HG02610 (cell line): ENCODE data around the gene CAMKMT.

ENCODE experiments used
- ATAC-seq: cut with Tn5 transposase; IDR thresholded peaks from one replicate; pipeline ENCODE4 v1.9.1; 2021; ENCODE audit warnings: mild to moderate bottlenecking, moderate library complexity; ENCODE audit not compliant: unreplicated experiment

CAMKMT gene

DNA sequence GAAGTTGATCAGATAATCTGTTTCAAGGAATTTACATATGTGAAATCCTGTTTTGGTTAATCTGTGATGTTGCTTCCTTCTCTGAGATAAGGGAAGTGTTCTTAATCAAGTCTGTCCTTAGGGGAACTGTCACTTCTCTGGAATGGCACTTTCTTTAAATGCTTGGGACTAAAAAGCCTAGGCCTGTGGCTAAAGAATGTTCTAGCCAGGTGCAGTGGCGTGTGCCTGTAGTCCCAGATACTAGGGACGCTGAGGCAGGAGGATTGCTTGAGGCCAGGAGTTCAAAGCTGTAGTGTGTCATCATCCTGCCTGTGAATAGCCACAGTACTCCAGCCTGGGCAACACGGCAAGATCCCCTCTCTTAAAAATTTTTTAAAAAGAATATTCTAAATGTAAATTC lies 362.2 kb downstream of the CAMKMT start:
- no peak for ATAC-seq

DNA sequence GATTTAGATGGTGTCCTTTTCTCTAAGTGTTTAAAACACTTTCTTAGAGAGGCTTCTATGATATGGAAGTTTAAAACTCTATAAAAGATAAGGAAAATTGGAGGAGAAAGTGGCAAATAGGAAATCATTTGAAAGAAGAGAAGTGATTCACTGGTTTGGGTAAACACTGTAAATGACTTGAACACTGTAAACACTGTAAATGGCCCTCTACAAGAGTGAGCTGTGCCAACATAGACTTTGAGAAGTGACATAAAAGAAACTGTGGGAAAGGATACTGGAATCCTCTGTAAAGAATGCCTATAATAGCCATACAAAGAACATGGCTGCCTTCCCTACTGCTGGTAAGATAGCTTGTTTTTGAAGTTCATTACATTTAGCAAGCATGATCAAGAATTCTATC lies 368.8 kb downstream of the CAMKMT start:
- ATAC-seq, result no peak

DNA sequence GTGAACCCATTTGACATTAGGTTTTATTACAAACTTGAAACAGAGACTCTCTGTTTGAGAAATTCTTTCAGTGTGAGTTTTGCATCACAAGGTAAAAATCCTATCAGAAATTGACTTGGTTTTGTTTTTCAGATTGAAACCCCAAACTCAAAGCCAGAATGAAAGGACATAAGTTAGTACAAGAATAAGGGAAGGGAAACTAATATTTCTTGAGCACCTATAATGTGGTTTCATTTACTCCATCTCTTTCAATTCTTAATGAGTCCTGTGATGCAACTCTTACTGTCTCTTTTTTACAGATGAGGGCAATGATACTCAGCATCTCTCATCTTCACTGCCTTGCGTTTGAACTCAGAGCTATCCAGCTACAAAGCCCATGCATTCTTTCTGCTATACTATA lies 369.8 kb downstream of the CAMKMT start:
- ATAC-seq, result peak; percentile 99

DNA sequence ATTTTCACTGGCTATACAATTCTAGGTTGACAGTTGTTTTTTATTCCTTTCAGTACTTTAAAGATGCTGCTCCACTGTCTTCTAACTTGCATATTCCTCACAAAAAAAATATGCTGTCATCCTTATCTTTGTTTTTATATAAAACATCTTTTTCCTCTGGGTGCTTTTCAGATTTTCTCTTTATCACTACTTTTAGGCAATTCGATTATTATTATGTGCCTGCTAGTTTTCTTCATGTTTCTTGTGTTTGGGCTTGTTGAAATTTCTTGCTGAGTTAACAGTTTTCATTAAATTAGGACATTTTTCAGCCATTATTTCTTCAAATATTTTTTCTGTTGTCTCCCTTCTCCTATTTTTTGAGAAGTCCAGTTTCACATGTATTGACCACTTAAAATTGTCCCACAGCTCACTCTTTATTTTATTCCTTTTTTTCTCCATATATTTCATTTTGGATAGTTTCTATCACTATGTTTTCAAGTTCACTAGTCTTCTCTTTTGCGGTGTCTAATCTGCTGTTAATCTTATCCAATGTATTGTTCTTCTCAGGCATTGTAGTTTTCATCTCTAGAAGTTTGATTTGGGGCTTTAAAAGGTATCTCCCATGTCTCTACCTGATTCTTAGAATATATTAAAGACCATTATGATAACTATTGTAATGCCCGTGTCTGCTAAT lies 374.7 kb downstream of the CAMKMT start:
- ATAC-seq, result no peak

DNA sequence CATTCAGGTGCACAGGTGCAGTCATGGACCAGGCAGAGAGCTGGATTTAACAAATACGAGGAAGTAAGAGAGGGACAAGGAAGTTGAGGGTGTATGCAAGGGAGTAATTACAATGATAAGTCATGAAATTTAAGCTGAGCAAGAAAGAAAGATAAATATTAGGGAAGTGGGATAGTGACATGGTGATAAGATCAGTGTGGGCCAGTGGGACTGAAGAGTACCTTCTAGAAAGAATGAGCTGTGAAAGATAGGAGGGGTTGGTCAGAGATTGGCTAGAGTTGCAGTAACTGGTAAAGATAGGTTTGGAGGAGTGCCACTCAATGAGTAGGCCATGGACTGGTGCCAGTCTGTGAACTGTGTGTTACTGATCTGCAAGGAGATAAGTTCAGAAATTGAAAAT lies 378.9 kb downstream of the CAMKMT start:
- no peak for ATAC-seq

DNA sequence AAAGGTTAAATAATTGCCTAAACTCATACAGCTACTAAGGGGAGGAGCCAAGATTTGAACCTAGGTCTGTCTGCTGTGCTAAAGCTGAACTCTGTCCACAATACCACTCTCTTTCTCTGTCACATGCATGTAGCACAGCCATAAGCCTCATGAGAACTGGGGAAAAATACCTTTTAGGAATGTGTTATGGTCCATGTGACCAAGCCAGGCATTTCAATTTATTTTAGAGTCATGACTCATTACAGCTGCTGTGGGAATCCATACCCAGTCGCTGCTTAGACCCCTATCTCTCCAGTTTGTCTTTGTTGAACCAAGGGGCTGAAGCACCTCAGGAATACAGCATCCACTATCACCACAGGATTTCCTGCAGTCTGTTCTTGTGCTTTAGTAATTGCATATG lies 379.8 kb downstream of the CAMKMT start:
- ATAC-seq, result no peak

DNA sequence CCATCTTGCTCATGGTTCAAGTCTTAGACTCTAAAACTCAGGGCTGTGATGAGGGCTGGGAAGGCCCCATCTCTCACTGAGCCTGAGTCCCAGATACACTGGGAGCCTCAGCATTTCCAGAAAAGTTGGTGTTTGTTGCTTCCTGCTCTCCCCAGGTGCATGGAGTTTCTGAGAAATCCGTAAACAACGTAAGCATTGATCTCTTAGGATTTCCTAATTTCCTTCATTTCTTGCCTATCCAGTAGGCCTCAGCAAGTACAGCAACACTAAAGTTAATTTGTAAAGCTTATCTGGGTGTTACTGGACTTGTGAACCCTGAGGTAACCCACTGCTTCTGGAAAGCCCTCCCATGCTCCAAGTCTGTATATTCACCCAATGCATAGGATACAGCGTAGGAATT lies 380.3 kb downstream of the CAMKMT start:
- ATAC-seq, result no peak

DNA sequence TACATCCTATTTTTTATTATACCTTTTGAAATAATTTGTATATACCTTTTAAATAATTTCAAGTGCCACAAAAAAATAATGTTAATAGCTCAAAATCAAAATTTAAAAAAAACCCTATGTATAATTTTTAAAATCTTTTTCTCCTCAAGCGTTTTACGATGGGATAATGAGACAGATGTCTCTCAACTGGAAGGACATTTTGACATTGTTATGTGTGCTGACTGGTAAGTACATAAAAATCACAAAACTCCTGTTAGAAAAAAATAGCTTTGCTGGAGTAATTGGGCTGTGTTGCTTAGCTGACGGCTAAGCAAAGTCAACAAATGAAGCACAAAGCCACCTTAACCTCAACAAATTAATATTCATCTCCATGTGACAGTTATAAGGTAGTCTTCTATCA lies 381.7 kb downstream of the CAMKMT start:
- no peak for ATAC-seq

DNA sequence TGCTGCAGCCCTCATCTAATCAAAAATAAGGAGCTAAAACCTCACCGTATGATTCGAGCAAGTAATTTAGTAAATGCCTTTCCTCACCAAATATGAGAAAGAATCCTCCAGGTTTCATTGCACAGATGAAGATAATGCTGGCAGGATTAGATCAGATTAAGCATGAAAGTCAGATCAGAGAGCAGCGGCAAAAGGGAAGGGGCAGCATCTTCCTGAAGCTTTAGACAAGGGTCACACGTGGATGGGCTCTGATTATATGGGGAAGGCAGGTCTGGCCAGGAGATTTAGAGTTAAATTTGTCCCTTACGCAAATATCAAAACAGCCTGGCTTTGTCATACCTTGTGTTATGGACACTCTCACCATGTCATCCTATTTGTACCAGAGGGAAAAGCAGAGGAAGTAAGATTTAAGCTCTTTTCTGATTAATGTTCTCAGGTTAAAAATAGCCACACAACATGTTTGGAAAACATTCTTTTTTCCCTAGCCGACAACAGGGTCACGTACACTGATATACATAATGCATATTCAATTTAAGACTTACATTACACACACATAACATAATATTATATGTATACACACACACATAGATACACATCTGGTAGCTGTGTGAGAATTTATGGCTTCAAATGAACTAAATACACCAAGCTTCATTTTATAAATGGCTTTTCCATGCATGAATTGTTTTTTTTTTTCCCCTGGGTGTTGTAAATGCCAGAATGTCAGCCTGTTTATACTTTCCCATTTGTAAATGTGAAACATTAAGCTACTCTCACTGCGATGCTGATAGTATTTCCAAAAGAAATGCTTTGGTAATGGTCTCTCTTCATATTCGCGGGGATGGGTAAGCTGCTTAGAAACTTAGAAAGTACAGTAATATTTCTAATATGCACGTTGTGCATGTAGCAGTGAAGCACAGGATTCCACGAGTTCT lies 383.5 kb downstream of the CAMKMT start:
- no peak for ATAC-seq

DNA sequence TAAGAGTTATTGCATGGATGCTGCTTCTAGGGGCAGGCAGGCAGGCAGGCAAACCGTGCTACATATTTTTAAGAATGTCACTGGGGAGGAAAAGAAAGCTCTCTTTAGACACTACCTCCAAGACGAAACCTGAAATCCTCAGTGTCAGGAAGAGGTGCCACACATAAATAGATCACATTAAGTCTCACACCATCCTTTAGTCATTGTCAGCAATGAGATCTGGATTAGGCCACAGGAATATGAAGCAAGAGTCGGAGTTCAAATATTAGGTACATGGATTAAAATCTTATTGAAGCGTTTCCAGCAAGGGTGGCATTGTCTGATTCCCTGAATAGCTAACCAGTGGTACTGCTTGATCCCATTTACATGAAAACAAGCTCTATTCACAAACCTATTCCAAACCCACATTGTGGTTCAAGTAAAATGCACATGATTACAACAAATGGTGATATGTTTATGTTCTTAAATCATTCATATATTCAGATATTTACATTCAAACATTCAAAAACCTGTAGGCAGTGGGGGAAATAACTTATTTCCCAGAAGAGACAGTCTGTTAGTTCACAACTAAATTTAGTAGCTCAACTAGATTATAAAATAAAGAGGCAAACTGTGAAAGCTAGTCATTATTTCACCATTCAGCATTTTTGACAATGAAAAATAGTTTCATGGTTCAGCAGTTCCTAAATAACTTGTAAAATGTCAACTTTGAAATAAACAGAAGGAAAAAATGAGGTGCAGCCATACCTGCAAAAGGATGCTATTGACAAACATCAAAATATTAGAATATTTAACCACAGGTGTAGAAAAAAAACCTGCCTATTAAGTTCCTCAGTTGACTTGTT lies 384.4 kb downstream of the CAMKMT start:
- no peak for ATAC-seq

DNA sequence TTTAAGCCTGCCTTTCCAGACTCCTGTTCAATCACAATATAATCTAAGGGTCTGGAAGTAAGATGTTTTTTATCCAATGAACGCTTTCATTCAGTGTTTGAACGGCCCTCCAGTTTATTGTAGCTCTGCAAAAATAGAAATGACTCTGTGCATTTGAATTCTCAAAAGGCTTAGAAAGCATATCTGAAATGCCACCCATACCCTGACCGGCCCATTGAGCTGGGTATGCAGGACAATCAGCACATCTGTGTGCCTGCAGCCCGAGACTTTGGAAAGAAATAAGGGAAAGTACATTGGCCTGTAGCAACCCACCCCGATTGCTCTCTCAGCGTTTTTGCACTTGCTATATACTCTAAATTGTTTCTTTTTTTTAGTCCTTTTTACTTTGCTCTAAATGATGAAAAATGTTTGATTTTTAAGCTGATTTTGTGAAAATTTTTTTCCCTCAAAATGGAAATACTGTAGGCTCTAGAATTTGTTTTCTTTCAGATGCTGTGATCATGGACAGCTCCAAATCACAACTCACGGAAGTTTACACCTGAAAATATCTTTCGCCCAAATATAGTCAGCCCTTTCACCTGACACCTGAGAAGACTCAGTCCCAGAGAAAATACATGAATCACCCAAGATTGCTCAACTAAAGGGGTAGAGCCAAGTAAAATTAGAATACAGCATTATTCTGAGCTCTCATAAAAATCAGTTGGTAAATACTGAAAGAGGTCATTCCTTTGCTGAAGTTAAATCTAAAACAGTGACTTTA lies 385.3 kb downstream of the CAMKMT start:
- no peak for ATAC-seq

DNA sequence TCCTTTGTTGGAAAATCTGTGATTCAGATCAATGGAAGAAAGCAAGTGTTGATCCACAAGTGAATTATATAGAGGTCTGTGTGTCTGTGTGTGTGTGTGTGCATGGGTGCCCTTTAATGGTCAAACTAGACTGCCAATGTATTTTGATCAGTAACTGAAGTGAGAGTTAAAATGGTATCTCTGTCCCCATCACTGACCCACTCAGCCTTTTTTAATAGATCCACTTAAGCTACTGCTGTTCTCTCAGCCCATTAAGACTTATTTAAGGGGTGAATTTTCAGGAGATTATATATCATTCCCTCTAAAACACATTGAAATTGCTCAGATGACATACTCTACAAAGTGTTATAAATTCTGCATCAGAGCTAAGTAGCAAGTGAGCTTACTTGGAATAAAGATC lies 386.0 kb downstream of the CAMKMT start:
- ATAC-seq, result no peak

DNA sequence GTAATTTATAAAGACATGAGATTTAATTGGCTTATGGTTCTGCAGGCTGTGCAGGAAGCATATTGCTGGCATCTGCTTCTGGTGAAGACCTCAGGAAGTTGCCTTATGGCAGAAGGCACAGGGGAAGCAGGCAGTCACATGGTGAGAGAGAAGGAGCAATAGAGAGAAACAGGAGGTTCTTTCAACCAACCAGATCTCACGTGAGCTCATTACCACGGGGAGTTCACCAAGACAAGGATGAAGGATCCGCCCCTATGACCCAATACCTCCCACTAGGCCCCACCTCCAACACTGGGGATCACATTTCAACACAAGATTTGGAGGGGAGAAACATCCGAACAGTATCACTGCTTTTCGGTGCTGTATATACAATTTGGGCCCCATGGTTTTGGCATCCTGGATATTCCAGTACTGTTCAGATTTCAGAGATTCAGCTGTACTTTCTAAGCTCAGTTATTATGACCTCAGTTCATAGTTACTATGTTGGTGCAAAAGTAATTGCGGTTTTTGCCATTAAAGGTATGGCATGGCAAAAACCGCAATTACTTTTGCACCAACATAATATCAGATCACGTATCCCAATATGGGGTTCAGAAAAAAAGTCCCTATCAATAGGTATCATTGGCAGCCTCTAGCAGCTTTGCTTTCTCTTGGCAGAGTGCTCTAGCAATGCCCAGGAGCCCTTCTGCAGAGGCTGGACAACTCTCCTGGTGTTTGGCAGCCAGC lies 390.2 kb downstream of the CAMKMT start:
- no peak for ATAC-seq

DNA sequence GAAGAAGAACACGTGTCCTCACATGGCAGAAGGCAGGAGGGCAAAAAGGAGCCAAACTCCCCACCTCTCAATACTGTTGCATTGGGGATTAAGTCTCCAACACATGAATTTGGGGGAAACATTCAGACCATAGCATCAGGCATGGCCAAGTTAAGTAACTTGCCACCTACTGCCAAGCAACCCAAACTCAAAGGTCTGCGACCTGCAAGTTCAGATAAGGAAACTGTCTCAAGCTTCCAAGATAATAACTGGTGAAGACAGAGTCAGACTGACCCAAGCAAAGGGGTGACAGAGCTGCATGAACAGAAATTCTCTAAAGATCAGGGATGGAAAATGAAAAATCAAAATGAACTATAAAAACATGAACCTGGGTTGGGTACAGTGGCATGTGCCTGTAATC lies 391.0 kb downstream of the CAMKMT start:
- ATAC-seq, result no peak

DNA sequence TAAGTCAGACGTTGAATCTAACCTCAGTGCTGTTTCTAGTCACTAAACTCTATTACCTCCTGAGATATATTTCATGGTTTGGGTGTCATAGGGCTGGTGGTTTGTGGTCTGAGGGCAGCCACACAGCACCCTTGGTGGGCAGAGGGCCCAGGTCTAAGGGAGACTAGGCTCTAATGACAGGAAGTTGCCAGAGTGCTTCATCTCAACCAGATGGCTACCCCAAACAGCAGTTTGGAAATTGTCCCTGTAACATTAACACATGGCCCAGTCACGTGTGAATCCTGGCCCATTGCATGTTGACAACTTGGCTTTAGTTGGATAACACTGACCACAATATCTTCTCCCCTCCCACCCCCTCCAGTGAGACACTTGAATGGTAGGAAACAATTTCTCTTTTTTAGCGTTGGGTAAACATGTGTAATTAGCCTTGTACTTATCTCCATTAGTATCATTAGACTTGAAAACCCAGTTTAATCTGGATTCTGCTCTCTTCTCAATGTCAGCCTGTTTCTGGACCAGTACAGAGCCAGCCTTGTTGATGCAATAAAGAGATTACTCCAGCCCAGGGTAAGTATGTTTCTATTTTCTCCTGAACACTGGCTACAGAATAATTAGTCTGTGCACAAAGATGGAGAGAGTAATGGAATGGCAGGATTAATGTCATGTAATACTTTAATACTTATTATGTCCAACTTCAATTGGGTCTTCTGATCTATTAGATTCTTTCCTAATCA lies 392.0 kb downstream of the CAMKMT start:
- peak; percentile 87 for ATAC-seq

DNA sequence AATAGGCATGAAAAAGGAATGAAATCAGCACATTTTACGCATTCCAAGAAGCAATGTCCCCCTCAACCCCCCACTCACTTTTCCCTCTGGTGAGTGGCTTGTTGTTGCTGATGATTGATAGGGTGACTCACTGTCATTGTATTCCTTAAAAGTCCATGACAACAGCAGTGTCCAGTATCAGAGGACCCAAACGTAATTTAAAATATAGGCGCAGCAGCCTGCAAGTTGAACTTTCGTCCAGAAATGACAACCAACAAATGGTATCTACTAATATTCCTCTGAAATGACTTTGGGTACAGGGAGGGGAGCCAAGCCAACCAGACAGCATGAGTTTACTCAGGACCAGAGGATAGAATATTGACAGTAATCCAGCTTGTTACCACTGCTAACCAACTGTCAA lies 396.8 kb downstream of the CAMKMT start:
- ATAC-seq, result no peak

DNA sequence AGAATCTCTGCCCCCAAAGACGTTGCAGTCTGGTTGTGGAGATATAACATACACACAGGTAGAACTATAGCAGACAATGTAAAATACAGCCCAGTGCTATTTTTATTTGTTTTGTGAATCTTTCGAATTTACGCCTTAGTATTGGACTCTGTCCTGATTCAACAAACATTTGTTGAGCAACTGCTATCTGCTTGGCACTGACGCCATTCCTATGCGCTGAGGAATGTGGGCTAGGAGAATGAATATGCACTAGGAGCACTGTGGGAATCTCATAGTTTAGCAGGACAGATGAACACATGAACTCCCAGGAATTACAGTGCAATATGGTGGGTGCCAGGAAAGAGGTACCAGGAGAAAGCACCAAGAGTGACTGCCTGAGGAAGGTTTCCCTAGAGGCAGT lies 398.1 kb downstream of the CAMKMT start:
- no peak for ATAC-seq

DNA sequence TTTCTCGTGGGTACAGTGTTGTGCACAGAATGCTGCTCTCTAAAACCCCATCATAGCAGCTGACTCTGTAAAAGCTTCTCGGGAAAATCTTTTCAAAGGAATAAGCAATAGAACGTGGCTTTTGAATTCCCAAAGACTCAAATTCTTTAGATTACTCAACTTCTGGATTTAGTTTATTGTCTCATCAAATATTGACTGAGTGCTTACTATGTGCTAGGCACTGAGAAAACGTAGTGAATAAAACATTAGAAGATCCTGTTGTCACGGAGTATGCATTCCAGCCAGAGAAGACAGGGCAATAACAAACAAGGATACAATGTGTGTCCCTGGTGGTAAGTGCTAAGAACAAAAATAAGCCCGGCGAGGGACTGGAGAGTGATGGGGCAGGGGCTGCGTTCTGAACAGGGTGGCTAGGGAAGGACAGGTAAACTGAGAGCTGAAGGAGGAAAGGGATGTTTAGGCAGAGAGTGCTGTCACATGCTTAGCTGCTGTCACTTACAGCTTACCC lies 401.6 kb downstream of the CAMKMT start:
- no peak for ATAC-seq

DNA sequence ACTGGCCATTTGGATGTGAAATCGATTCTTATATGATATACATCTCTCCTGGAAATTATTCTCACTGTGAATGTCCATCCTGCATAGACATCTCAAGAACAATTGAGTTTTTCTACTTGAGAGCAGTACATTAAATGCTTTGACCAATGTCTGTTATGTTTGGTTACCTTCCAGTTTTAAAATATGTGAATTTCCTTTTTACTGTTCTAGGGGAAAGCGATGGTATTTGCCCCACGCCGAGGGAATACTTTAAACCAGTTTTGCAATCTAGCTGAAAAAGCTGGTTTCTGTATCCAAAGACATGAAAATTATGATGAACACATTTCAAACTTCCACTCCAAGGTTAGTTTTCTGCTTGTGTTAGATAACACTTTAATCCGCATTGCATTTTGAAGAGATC lies 404.5 kb downstream of the CAMKMT start:
- no peak for ATAC-seq
